ENCODE data around the gene UIMC1.
"Not testable (repeated sequence)": the region's sequence is repeated elsewhere in the genome, so short reads cannot be mapped to it uniquely, and the experiment has no call there.

DNA sequence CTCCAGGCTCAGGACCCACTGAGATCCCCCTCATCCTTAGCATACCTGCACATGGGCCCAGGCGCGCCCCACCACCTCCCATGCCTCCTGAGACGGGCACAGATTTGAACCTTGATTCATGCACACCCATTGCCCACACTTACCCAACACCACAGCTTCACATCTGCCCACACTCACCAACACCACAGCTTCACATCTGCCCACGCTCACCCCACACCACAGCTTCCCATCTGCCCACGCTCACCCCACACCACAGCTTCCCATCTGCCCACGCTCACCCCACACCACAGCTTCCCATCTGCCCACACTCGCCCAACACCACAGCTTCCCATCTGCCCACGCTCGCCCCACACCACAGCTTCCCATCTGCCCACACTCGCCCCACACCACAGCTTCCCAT, 135.9 kb downstream of the UIMC1 start:
- not testable (repeated sequence) for TF ChIP-seq EP300, POLR2AphosphoS5 (IDR thresholded peaks at IDR 0.05)
- TF ChIP-seq, protein P1, sequence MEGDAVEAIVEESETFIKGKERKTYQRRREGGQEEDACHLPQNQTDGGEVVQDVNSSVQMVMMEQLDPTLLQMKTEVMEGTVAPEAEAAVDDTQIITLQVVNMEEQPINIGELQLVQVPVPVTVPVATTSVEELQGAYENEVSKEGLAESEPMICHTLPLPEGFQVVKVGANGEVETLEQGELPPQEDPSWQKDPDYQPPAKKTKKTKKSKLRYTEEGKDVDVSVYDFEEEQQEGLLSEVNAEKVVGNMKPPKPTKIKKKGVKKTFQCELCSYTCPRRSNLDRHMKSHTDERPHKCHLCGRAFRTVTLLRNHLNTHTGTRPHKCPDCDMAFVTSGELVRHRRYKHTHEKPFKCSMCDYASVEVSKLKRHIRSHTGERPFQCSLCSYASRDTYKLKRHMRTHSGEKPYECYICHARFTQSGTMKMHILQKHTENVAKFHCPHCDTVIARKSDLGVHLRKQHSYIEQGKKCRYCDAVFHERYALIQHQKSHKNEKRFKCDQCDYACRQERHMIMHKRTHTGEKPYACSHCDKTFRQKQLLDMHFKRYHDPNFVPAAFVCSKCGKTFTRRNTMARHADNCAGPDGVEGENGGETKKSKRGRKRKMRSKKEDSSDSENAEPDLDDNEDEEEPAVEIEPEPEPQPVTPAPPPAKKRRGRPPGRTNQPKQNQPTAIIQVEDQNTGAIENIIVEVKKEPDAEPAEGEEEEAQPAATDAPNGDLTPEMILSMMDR (IDR thresholded peaks at IDR 0.05) = not testable (repeated sequence)
